Ishikawa (cell line): ENCODE data around the gene FHIT.

Source experiments
- CEBPB ChIP-seq: IDR thresholded peaks from 2 replicates; pipeline ENCODE4 v1.6.1; 2012
- CREB1 ChIP-seq: IDR thresholded peaks from 2 replicates; pipeline ENCODE4 v1.6.1; 2012; ENCODE audit warnings: low read depth
- EGR1 ChIP-seq: IDR thresholded peaks from 2 replicates; pipeline ENCODE4 v1.6.1; 2012
- EP300 ChIP-seq: IDR thresholded peaks from 2 replicates; pipeline ENCODE4 v1.6.1; 2012; ENCODE audit warnings: borderline replicate concordance
- FOXM1 ChIP-seq: IDR thresholded peaks from 2 replicates; pipeline ENCODE4 v1.6.1; 2012; ENCODE audit warnings: low read depth, borderline replicate concordance
- MAX ChIP-seq: IDR thresholded peaks from 2 replicates; pipeline ENCODE4 v1.6.1; 2012
- NFIC ChIP-seq: IDR thresholded peaks from 2 replicates; pipeline ENCODE4 v1.6.1; 2012
- RAD21 ChIP-seq: IDR thresholded peaks from 2 replicates; pipeline ENCODE4 v1.6.1; 2012; ENCODE audit warnings: low read depth
- REST ChIP-seq: IDR thresholded peaks from 2 replicates; pipeline ENCODE4 v1.6.1; 2012; ENCODE audit warnings: low read depth, mild to moderate bottlenecking
- TAF1 ChIP-seq: IDR thresholded peaks from 2 replicates; pipeline ENCODE4 v1.6.1; 2012; ENCODE audit warnings: low read depth, mild to moderate bottlenecking
- TEAD4 ChIP-seq: IDR thresholded peaks from 2 replicates; pipeline ENCODE4 v1.6.1; 2012
- USF1 ChIP-seq: IDR thresholded peaks from 2 replicates; pipeline ENCODE4 v1.6.1; 2012
- YY1 ChIP-seq: IDR thresholded peaks from 2 replicates; pipeline ENCODE4 v1.6.1; 2012; ENCODE audit warnings: low read depth
- ZBTB7A ChIP-seq: IDR thresholded peaks from 2 replicates; pipeline ENCODE4 v1.6.1; 2012; ENCODE audit warnings: low read depth

GRCh38 chr3:59908701-59909100, 1342.6 kb downstream of the FHIT start:
- no peak for TF ChIP-seq MAX
- no peak for TF ChIP-seq EP300
- no peak for TF ChIP-seq REST
- no peak for TF ChIP-seq TAF1
- TF ChIP-seq TEAD4: no peak
- no peak for TF ChIP-seq RAD21
- no peak for TF ChIP-seq YY1
- TF ChIP-seq ZBTB7A: no peak
- no peak for TF ChIP-seq CREB1
- TF ChIP-seq FOXM1: no peak
- no peak for TF ChIP-seq USF1
- no peak for TF ChIP-seq CEBPB
- TF ChIP-seq NFIC: no peak
- TF ChIP-seq EGR1: no peak
